HCT116 (cell line): ENCODE results near the gene SMTNL2. TPM values are rescaled to one million over a fixed set of nuclear protein-coding genes. Genes with fewer than 3 reads are reported as not detected.

Experiments used
- ATAC-seq: fragments of 200-7000 bp; cut with Tn5 transposase; 2 replicates; pipeline ENCODE4 v1.9.1; 2020; ENCODE audit warnings: mild to moderate bottlenecking, moderate library complexity
- BruUV-seq: library from RNA; stranded (reverse); fragments of 400-500 nt; replicated peaks from 2 replicates; lab custom pipeline; 2021; lab: Mats Ljungman, UMichigan
- CTCF ChIA-PET: fragments of 300-600 bp; sonication (Branson Sonifier 250); formaldehyde crosslinking; loops from one replicate; lab custom pipeline; 2021; ENCODE audit warnings: antibody characterized with exemption; lab: Charles Lee
- POLR2A ChIA-PET: fragments of 300-600, 350-600 bp; sonication (Branson Sonifier 250); formaldehyde crosslinking; loops from one replicate; lab custom pipeline; 2021; ENCODE audit warnings: antibody characterized with exemption; lab: Charles Lee
- RAD21 ChIA-PET, 2 experiments: fragments of 300-600 bp; sonication (Branson Sonifier 250); formaldehyde crosslinking; loops; one replicate each; lab custom pipeline; 2023; ENCODE audit warnings: low total read pairs in 2 of 2; ENCODE audit not compliant: uncharacterized antibody in 2 of 2, unreplicated experiment in 2 of 2, low non-redundant PET in 1 of 2; lab: Charles Lee
- DNase-seq: peaks from one replicate; pipeline ENCODE4 v3.0.0-alpha.2; 2010; ENCODE audit warnings: low read depth, low spot score
- H2AFZ ChIP-seq: fragments of 200-600 bp; shearing (Covaris generic), sonication (generic); 2 replicates; pipeline ENCODE4 v1.6.1; 2017; ENCODE audit warnings: low read depth, mixed run types, mixed read lengths, antibody characterized with exemption, low read length; ENCODE audit not compliant: poor library complexity, severe bottlenecking
- H3K27ac ChIP-seq: 2 replicates; pipeline ENCODE4 v1.5.1; 2012; ENCODE audit warnings: low read depth, low read length
- H3K27me3 ChIP-seq: fragments of 200-600 bp; sonication (generic); 2 replicates; pipeline ENCODE4 v1.6.1; 2016; ENCODE audit warnings: mixed run types, low read length, mixed read lengths; ENCODE audit not compliant: insufficient read depth
- H3K36me3 ChIP-seq, 2 experiments: fragments of 200-500 bp in 1 of 2; fragments of 200-600 bp in 1 of 2; sonication (Bioruptor generic) in 1 of 2; sonication (generic) in 1 of 2; 2 replicates each; pipeline versions ENCODE4 v1.5.1 to v1.6.1; 2014 to 2016; ENCODE audit warnings: low read length in 2 of 2, inconsistent platforms in 1 of 2, mixed read lengths in 1 of 2, mixed run types in 1 of 2; ENCODE audit not compliant: insufficient read depth in 2 of 2, control insufficient read depth in 1 of 2
- H3K4me1 ChIP-seq, 2 experiments: fragments of 200-600 bp in 1 of 2; sonication (generic) in 1 of 2; 2 replicates each; pipeline versions ENCODE4 v1.5.1 to v1.6.1; 2012 to 2017; ENCODE audit warnings: low read length in 2 of 2, inconsistent platforms in 1 of 2, mild to moderate bottlenecking in 1 of 2, mixed read lengths in 1 of 2, mixed run types in 1 of 2, moderate library complexity in 1 of 2; ENCODE audit not compliant: insufficient read depth in 2 of 2, control insufficient read depth in 1 of 2
- H3K4me2 ChIP-seq: fragments of 200-600 bp; sonication (generic); 2 replicates; pipeline ENCODE4 v1.6.1; 2017; ENCODE audit warnings: mixed run types, low read length, mixed read lengths
- H3K4me3 ChIP-seq, 2 experiments: fragments of 200-600 bp in 1 of 2; sonication (generic) in 1 of 2; replicated peaks in 1 of 2; 2 replicates each; pipeline ENCODE4 v1.5.1; 2011 to 2016; ENCODE audit warnings: low read length in 2 of 2, control low read depth in 1 of 2, low read depth in 1 of 2, mild to moderate bottlenecking in 1 of 2, mixed read lengths in 1 of 2, mixed run types in 1 of 2
- H3K79me2 ChIP-seq: fragments of 200-600 bp; sonication (generic); 2 replicates; pipeline ENCODE4 v1.6.1; 2017; ENCODE audit warnings: mild to moderate bottlenecking, mixed run types, low read length, moderate library complexity, mixed read lengths; ENCODE audit not compliant: insufficient read depth
- H3K9ac ChIP-seq: fragments of 200-600 bp; sonication (generic); 2 replicates; pipeline ENCODE4 v1.6.1; 2016; ENCODE audit warnings: low read length, mixed read lengths
- H3K9me2 ChIP-seq: fragments of 200-600 bp; sonication (generic), shearing (Covaris generic); 2 replicates; pipeline ENCODE4 v1.6.1; 2017; ENCODE audit warnings: mixed run types, mild to moderate bottlenecking, moderate library complexity; ENCODE audit not compliant: insufficient read depth
- H3K9me3 ChIP-seq, 2 experiments: fragments of 200-500 bp in 1 of 2; fragments of 200-600 bp in 1 of 2; sonication (Bioruptor generic) in 1 of 2; sonication (generic) in 1 of 2; 2 replicates each; pipeline ENCODE4 v1.6.1; 2014 to 2017; ENCODE audit warnings: low read length in 2 of 2, mixed read lengths in 2 of 2, inconsistent platforms in 1 of 2, low read depth in 1 of 2, mild to moderate bottlenecking in 1 of 2, mixed run types in 1 of 2, moderate library complexity in 1 of 2; ENCODE audit not compliant: control insufficient read depth in 1 of 2, insufficient read depth in 1 of 2
- H4K20me1 ChIP-seq: fragments of 200-600 bp; sonication (generic), shearing (Covaris generic); 2 replicates; pipeline ENCODE4 v1.6.1; 2017; ENCODE audit warnings: mixed run types, mild to moderate bottlenecking, moderate library complexity; ENCODE audit not compliant: insufficient read depth
- EGR1 ChIP-seq: IDR thresholded peaks from 2 replicates; pipeline ENCODE4 v1.6.1; 2012; ENCODE audit warnings: low read depth
- EZH2 ChIP-seq: fragments of 200-600 bp; sonication (generic); IDR thresholded peaks from 2 replicates; pipeline ENCODE4 v1.6.1; 2017; ENCODE audit warnings: antibody characterized with exemption, mixed run types
- EZH2phosphoT487 ChIP-seq: fragments of 200-600 bp; IDR thresholded peaks from 2 replicates; pipeline ENCODE4 v1.6.1; 2018; ENCODE audit warnings: antibody characterized with exemption, borderline replicate concordance
- FOSL1 ChIP-seq: IDR thresholded peaks from 2 replicates; pipeline ENCODE4 v1.6.1; 2012; ENCODE audit warnings: low read depth
- POLR2A ChIP-seq: IDR thresholded peaks from 2 replicates; pipeline ENCODE4 v1.7.0; 2011; ENCODE audit warnings: borderline replicate concordance; ENCODE audit not compliant: insufficient read depth, insufficient read length; ENCODE audit errors: extremely low read depth
- SIN3A ChIP-seq: IDR thresholded peaks from 2 replicates; pipeline ENCODE4 v1.6.1; 2012; ENCODE audit warnings: low read depth
- SP1 ChIP-seq: IDR thresholded peaks from 2 replicates; pipeline ENCODE4 v1.6.1; 2012; ENCODE audit warnings: low read depth
- SRF ChIP-seq: IDR thresholded peaks from 2 replicates; pipeline ENCODE4 v1.6.1; 2012; ENCODE audit warnings: low read depth
- TCF7L2 ChIP-seq: IDR thresholded peaks from 2 replicates; pipeline ENCODE4 v1.7.0; 2011; ENCODE audit warnings: borderline replicate concordance, inconsistent platforms; ENCODE audit not compliant: insufficient read depth, insufficient read length; ENCODE audit errors: extremely low read depth
- YY1 ChIP-seq: IDR thresholded peaks from 2 replicates; pipeline ENCODE4 v1.6.1; 2011; ENCODE audit warnings: low read length, low read depth, moderate library complexity, mild to moderate bottlenecking; ENCODE audit not compliant: insufficient replicate concordance; ENCODE audit errors: extremely low read depth
- intact Hi-C: fragments of 100-400 bp; cut with micrococcal nuclease; formaldehyde crosslinking; loops from 2 replicates; pipeline ENCODE4 v1.10.0; 2022
- total RNA-seq: library from RNA; stranded (reverse); gene quantifications from one replicate; pipeline ENCODE4 v1.2.1, GENCODE V29; 2021; ENCODE audit not compliant: unreplicated experiment
- TF ChIP-seq, protein P1 (sequence below): IDR thresholded peaks from 2 replicates; pipeline ENCODE4 v1.6.1; 2011; ENCODE audit warnings: mild to moderate bottlenecking, low read length, moderate library complexity; ENCODE audit not compliant: insufficient replicate concordance; ENCODE audit errors: extremely low read depth
- TF ChIP-seq, protein P2 (sequence below): IDR thresholded peaks from 2 replicates; pipeline ENCODE4 v1.6.1; 2012
- TF ChIP-seq, protein P3 (sequence below): IDR thresholded peaks from 2 replicates; pipeline ENCODE4 v1.6.1; 2012; ENCODE audit warnings: low read depth
- TF ChIP-seq, protein P4 (sequence below): IDR thresholded peaks from 2 replicates; pipeline ENCODE4 v1.6.1; 2012

SMTNL2 gene
- total RNA-seq, 1 experiment from 2014 or later = 2.3 TPM

DNA sequence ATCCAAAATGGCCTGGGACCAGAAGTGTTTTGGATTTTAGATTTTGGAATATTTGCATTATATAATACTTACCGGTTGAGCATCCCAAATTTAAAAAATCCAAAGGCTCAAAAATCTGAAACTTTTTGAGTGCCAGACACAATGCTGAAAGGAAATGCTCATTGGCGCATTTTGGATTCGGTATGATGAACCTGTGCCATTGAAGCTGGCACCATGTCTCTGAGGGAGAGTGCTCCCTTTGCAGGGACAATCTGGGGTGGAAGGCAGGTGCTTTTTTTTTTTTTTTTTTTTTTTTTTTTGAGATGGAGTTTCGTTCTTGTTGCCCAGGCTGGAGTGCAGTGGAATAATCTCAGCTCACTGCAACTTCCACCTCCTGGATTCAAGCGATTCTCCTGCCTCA is 17.7 kb downstream of the SMTNL2 start:
- H3K4me1 ChIP-seq = no peaks in the 10 kb centered on the region; a peak in 1 of 4 replicates
- H3K27ac ChIP-seq = no peak overlapping the region
- H3K27me3 ChIP-seq = no peaks in the 10 kb centered on the region
- H3K9ac ChIP-seq = no peak overlapping the region
- H3K36me3 ChIP-seq = no peaks in the 10 kb centered on the region
- H4K20me1 ChIP-seq = no peaks in the 10 kb centered on the region
- H3K9me2 ChIP-seq = no peaks in the 10 kb centered on the region
- ChIA-PET CTCF (interaction anchor here (0.7 kb wide), 1 partner anchor 35 kb away, joined by 5 read pairs; no protein-coding TSS in a partner anchor), RAD21 (no interaction called here), POLR2A (no interaction called here)
- intact Hi-C loops = no loop called here
- no peaks in the 10 kb centered on the region for H3K9me3 ChIP-seq
- TF ChIP-seq, protein P1, sequence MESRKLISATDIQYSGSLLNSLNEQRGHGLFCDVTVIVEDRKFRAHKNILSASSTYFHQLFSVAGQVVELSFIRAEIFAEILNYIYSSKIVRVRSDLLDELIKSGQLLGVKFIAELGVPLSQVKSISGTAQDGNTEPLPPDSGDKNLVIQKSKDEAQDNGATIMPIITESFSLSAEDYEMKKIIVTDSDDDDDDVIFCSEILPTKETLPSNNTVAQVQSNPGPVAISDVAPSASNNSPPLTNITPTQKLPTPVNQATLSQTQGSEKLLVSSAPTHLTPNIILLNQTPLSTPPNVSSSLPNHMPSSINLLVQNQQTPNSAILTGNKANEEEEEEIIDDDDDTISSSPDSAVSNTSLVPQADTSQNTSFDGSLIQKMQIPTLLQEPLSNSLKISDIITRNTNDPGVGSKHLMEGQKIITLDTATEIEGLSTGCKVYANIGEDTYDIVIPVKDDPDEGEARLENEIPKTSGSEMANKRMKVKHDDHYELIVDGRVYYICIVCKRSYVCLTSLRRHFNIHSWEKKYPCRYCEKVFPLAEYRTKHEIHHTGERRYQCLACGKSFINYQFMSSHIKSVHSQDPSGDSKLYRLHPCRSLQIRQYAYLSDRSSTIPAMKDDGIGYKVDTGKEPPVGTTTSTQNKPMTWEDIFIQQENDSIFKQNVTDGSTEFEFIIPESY = no peak
- TF ChIP-seq, protein P2, sequence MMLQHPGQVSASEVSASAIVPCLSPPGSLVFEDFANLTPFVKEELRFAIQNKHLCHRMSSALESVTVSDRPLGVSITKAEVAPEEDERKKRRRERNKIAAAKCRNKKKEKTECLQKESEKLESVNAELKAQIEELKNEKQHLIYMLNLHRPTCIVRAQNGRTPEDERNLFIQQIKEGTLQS = no peak
- no peak for TF ChIP-seq YY1
- no peak for TF ChIP-seq EZH2phosphoT487
- TF ChIP-seq TCF7L2 = no peak
- TF ChIP-seq, protein P3, sequence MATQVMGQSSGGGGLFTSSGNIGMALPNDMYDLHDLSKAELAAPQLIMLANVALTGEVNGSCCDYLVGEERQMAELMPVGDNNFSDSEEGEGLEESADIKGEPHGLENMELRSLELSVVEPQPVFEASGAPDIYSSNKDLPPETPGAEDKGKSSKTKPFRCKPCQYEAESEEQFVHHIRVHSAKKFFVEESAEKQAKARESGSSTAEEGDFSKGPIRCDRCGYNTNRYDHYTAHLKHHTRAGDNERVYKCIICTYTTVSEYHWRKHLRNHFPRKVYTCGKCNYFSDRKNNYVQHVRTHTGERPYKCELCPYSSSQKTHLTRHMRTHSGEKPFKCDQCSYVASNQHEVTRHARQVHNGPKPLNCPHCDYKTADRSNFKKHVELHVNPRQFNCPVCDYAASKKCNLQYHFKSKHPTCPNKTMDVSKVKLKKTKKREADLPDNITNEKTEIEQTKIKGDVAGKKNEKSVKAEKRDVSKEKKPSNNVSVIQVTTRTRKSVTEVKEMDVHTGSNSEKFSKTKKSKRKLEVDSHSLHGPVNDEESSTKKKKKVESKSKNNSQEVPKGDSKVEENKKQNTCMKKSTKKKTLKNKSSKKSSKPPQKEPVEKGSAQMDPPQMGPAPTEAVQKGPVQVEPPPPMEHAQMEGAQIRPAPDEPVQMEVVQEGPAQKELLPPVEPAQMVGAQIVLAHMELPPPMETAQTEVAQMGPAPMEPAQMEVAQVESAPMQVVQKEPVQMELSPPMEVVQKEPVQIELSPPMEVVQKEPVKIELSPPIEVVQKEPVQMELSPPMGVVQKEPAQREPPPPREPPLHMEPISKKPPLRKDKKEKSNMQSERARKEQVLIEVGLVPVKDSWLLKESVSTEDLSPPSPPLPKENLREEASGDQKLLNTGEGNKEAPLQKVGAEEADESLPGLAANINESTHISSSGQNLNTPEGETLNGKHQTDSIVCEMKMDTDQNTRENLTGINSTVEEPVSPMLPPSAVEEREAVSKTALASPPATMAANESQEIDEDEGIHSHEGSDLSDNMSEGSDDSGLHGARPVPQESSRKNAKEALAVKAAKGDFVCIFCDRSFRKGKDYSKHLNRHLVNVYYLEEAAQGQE = no peak
- TF ChIP-seq FOSL1 = no peak
- no peak for TF ChIP-seq POLR2A
- TF ChIP-seq, protein P4, sequence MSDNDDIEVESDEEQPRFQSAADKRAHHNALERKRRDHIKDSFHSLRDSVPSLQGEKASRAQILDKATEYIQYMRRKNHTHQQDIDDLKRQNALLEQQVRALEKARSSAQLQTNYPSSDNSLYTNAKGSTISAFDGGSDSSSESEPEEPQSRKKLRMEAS = no peak
- no peak for TF ChIP-seq SIN3A
- no peak for TF ChIP-seq EZH2
- TF ChIP-seq EGR1 = no peak
- TF ChIP-seq SP1 = no peak
- no peak for TF ChIP-seq SRF
- no peak for ATAC-seq
- no peak overlapping the region for H2AFZ ChIP-seq
- H3K4me2 ChIP-seq = no peak overlapping the region
- H3K4me3 ChIP-seq = no peak overlapping the region
- no peak for DNase-seq
- no peaks in the 10 kb centered on the region for H3K79me2 ChIP-seq
- no TSS peak for BruUV-seq
